Upper lobe of left lung (tissue), 6 donors: ENCODE data around the gene PIGU. TPM values are rescaled to one million over a fixed set of nuclear protein-coding genes. Genes with fewer than 3 reads are reported as not detected.

Experiments
- ATAC-seq, 2 donors: fragments of 200-7000 bp; cut with Tn5 transposase; one replicate each; pipeline ENCODE4 v1.9.1; 2022; ENCODE audit warnings: mild to moderate bottlenecking in 2 of 2, moderate library complexity in 2 of 2; ENCODE audit not compliant: low FRiP score in 2 of 2
- DNase-seq, 2 donors: peaks; one replicate each; pipeline ENCODE4 v3.0.0-alpha.2; 2019 to 2020
- H3K27ac ChIP-seq, 4 donors: fragments of 200-600 bp; sonication (generic); one replicate each; pipeline ENCODE4 v1.5.1; 2016 to 2019
- H3K27me3 ChIP-seq, 4 donors: fragments of 200-600 bp; sonication (generic); one replicate each; pipeline ENCODE4 v1.5.1; 2017 to 2019
- H3K36me3 ChIP-seq, 4 donors: fragments of 200-600 bp; sonication (generic); one replicate each; pipeline ENCODE4 v1.5.1; 2016 to 2019
- H3K4me1 ChIP-seq, 4 donors: fragments of 200-600 bp; sonication (generic); one replicate each; pipeline ENCODE4 v1.5.1; 2018 to 2019
- H3K4me3 ChIP-seq, 4 donors: fragments of 200-600 bp; sonication (generic); one replicate each; pipeline ENCODE4 v1.5.1; 2017 to 2019; ENCODE audit warnings: mild to moderate bottlenecking in 2 of 4, moderate library complexity in 1 of 4
- H3K9me3 ChIP-seq, 4 donors: fragments of 200-600 bp; sonication (generic); one replicate each; pipeline ENCODE4 v1.5.1; 2018 to 2019
- CTCF ChIP-seq, 6 experiments: fragments of 450-650 bp in 4 of 6; fragments of 200-600 bp in 2 of 6; sonication (generic) in 2 of 6; IDR thresholded peaks; one replicate each; pipeline ENCODE4 v1.5.1; 2016 to 2019; ENCODE audit warnings: antibody characterized with exemption in 6 of 6
- EP300 ChIP-seq, 4 donors: sonication (generic); formaldehyde crosslinking; IDR thresholded peaks; one replicate each; pipeline ENCODE4 v1.5.1; 2017; ENCODE audit warnings: antibody characterized with exemption in 4 of 4, control low read depth in 2 of 4
- POLR2A ChIP-seq, 4 donors: fragments of 450-650 bp; IDR thresholded peaks; one replicate each; pipeline ENCODE4 v1.5.1; 2016 to 2017; ENCODE audit warnings: antibody characterized with exemption in 4 of 4, mild to moderate bottlenecking in 2 of 4
- POLR2AphosphoS5 ChIP-seq, 2 donors: sonication (generic); formaldehyde crosslinking; IDR thresholded peaks; one replicate each; pipeline ENCODE4 v1.5.1; 2017; ENCODE audit warnings: antibody characterized with exemption in 2 of 2
- WGBS, 2 donors: methylation state at CpG; one replicate each; pipeline ENCODE4 v1.1.5; 2017 to 2018; 5-methylcytosine and 5-hydroxymethylcytosine counted together
- total RNA-seq, 6 donors: library from RNA; depleted of rRNA in 4 of 6; stranded (reverse); fragments of >200 nt in 4 of 6; gene quantifications; one replicate each; pipeline versions ENCODE4 v1.1.0 to v1.2.1, GENCODE V29; 2016 to 2021
- donor health status: DM: no; HTN: no; CAD: no; lungs with moderate emphysema.
- donor health status: DM: no; HTN: yes; CAD: no; lungs with severe emphysema.

PIGU gene
- total RNA-seq, 6 donors from 2014 or later = 8.0 to 17.1 (median 12.7) TPM

- ATAC-seq (peak; percentile 32 to 78), DNase-seq (peak; percentile 28 to 95)
- Histone ChIP-seq H3K27ac (peak overlapping the region; percentile 79 to 92 (median 88)), H3K4me1 (peaks cover 19 to 42% (median 35%) of the 10 kb centered on the region in 4 donors), H3K9me3 (no peaks in the 10 kb centered on the region), H3K27me3 (peaks cover 0 to 7% (median 0%) of the 10 kb centered on the region in 4 donors), H3K36me3 (peaks cover 0 to 17% (median 12%) of the 10 kb centered on the region in 4 donors), H3K4me3 (peak overlapping the region; percentile 58 to 87 (median 76))
- 6 to 9% methylated on average over 26 to 48 of the region's 61 CpGs for WGBS, 2 donors
- TF ChIP-seq CTCF (IDR thresholded peaks at IDR 0.05) = peak in 3 of 6 experiments; percentile 8 to 23 (median 15)
- TF ChIP-seq POLR2A (IDR thresholded peaks at IDR 0.05) = peak in 1 of 4 donors; percentile 23
- no peak for TF ChIP-seq POLR2AphosphoS5 (IDR thresholded peaks at IDR 0.05)
- TF ChIP-seq EP300 (IDR thresholded peaks at IDR 0.05) = no peak
Observed at GRCh38 chr20:34709831-34710567, 33.1 kb upstream of the PIGU start.

GRCh38 chr20:34709044-34709830 is 32.3 kb upstream of the PIGU start:
- peak; percentile 75 to 87 for ATAC-seq
- peak in 2 of 4 donors; percentile 38 to 43 for TF ChIP-seq POLR2A (IDR thresholded peaks at IDR 0.05)
- no peak for TF ChIP-seq CTCF (IDR thresholded peaks at IDR 0.05)
- TF ChIP-seq EP300 (IDR thresholded peaks at IDR 0.05) = no peak
- TF ChIP-seq POLR2AphosphoS5 (IDR thresholded peaks at IDR 0.05) = peak in 1 of 2 donors; percentile 31
- Histone ChIP-seq H3K27ac (peak overlapping the region; percentile 79 to 92 (median 88)), H3K36me3 (peaks cover 0 to 12% (median 10%) of the 10 kb centered on the region in 4 donors), H3K9me3 (no peaks in the 10 kb centered on the region), H3K27me3 (peaks cover 0 to 7% (median 0%) of the 10 kb centered on the region in 4 donors), H3K4me1 (peaks cover 23 to 44% (median 38%) of the 10 kb centered on the region in 4 donors), H3K4me3 (peak overlapping the region; percentile 58 to 87 (median 76))
- 2 to 3% methylated on average over 10 to 15 of the region's 64 CpGs for WGBS, 2 donors
- DNase-seq = peak; percentile 80 to 96

- peaks cover 23 to 38% (median 38%) of the 10 kb centered on the region in 4 donors for H3K4me1 ChIP-seq
- DNase-seq = peak; percentile 69 to 89
- H3K27ac ChIP-seq = peak overlapping the region; percentile 79 to 92 (median 88)
- TF ChIP-seq POLR2A (IDR thresholded peaks at IDR 0.05) = no peak
- no peak for TF ChIP-seq POLR2AphosphoS5 (IDR thresholded peaks at IDR 0.05)
- TF ChIP-seq CTCF (IDR thresholded peaks at IDR 0.05) = peak in 4 of 6 experiments; percentile 24 to 63 (median 55)
- ATAC-seq = no peak
- 0 to 4% methylated on average over 1 to 6 of the region's 22 CpGs for WGBS, 2 donors
- H3K9me3 ChIP-seq = no peaks in the 10 kb centered on the region
- peaks cover 0 to 6% (median 3%) of the 10 kb centered on the region in 4 donors for H3K36me3 ChIP-seq
- H3K27me3 ChIP-seq = peaks cover 0 to 7% (median 0%) of the 10 kb centered on the region in 4 donors
- H3K4me3 ChIP-seq = peak overlapping the region; percentile 58 to 87 (median 76)
Observed at GRCh38 chr20:34708621-34709043, 31.7 kb upstream of the PIGU start.

GRCh38 chr20:34706912-34707784 is 30.3 kb upstream of the PIGU start:
- WGBS, 2 donors = 80 to 87% methylated on average over 2 to 3 of the region's 3 CpGs
- H3K9me3 ChIP-seq = no peaks in the 10 kb centered on the region
- peaks cover 0 to 7% (median 0%) of the 10 kb centered on the region in 4 donors for H3K27me3 ChIP-seq
- TF ChIP-seq CTCF (IDR thresholded peaks at IDR 0.05) (no peak), POLR2AphosphoS5 (IDR thresholded peaks at IDR 0.05) (no peak), EP300 (IDR thresholded peaks at IDR 0.05) (no peak), POLR2A (IDR thresholded peaks at IDR 0.05) (no peak)
- H3K36me3 ChIP-seq = no peaks in the 10 kb centered on the region
- peak overlapping the region in 2 of 4 donors; percentile 2 to 94 for H3K27ac ChIP-seq
- ATAC-seq = no peak
- H3K4me3 ChIP-seq = no peak overlapping the region
- DNase-seq = no peak
- H3K4me1 ChIP-seq = peaks cover 27 to 43% (median 41%) of the 10 kb centered on the region in 4 donors
